GM18499 (cell line): ENCODE data around the gene LSM14A.
"Not testable (repeated sequence)": the region's sequence is repeated elsewhere in the genome, so short reads cannot be mapped to it uniquely, and the experiment has no call there.

Experiments
- ATAC-seq: cut with Tn5 transposase; IDR thresholded peaks from one replicate; pipeline ENCODE4 v1.9.1; 2021; ENCODE audit warnings: moderate number of reproducible peaks; ENCODE audit not compliant: insufficient read depth, unreplicated experiment

The LSM14A gene

DNA sequence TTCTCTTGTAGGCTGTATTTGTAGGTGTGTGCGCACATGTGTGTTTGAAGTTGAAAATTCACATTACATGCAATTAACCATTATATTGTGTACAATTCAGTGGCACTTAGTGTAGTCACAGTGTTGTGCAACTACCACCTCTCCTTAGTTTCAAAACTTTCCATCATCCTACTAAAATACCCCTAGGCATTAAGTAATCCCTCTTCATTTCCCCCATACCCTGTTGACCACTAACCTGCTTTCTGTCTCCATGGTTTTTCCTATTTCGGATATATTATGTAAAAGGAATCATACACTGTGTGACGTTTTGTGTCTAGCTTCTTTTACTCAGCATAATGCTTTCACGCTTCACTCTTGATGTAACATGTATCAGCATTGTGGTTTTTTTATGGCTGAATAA is 16.1 kb downstream of the LSM14A start:
- no peak for ATAC-seq

DNA sequence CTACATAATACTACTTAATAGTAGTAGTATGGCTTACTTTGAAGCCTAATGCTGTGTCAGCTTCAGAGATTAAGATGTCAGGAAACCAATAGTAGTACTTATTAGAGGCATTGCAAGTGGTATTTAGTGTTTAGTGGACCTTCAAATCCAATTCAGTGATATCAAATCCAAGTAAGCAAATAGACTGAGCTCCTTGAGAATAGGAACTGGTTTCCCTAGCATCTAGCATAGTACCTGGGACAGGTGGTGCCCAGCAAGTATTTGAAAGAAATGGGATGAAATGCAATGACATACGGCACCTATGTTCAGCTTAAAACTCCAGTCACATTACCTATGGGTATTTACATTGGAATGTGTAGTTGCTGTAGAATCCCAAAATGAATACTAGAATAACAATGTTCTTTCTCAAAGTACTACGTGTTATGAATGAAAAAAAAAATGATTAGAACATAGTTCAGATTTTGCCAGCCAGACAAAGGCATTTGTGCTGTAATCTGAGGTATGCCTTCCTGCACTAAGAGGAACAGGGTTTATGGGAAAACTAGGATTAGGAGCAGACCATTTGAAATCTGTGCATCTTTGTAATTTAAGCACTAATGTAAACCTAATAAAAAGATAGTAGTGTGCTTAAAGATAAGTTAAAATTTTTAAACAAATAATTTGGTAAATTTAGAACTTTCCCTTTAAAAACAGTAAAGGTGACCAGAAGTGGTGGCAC is 17.1 kb downstream of the LSM14A start:
- no peak for ATAC-seq

DNA sequence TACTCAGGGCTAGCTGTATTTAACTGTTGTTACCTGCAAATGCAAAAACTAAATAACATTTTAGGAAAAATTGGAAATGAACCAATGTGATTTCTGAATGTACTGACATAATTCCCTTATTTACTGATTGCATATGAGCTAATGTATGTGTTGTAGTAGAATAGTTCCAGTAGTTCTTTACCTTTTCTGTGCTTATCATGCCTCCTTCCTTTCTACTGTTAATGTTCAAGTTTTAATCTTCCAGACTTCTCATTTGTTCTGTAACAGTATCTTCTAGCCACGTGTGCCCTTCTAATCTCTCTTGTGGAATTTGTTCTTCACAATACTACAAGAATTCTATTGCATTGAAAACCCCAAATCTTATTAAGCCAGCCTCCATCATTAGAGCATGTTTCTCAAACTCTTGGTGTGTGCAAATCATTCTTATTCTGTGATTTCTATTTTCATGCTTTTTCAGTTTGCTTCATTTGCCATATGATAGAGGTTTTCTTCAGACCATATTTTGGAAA is 17.7 kb downstream of the LSM14A start:
- ATAC-seq: no peak

DNA sequence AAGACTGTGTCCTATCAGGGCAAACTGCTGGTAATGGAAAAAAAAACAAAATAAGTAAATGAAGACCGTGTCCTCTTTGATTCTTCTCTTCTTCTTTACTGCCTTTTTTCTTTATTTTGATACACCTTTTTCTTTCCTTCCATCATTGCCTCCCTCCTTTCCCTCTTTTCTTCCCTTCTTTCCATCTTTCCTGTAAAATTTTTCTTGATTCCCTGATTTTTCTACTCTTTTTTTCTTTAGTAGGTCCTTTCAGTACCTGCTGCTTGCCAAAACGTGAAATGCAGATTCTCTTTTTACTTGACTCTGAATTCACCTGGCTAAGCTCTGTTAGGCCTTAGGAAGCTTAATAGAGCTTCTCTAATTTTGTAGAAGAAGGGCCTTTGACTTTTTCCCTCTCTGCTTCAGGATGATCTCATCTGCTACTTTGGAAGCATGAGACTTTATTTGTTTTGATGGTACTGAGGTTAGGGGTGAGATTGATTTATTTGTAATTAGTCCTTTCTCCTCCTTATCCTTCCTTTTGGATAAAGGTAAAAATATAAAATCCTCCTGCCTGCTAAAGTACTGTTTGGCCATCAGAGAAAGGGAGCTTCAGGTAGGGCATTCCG is 19.2 kb downstream of the LSM14A start:
- no peak for ATAC-seq

DNA sequence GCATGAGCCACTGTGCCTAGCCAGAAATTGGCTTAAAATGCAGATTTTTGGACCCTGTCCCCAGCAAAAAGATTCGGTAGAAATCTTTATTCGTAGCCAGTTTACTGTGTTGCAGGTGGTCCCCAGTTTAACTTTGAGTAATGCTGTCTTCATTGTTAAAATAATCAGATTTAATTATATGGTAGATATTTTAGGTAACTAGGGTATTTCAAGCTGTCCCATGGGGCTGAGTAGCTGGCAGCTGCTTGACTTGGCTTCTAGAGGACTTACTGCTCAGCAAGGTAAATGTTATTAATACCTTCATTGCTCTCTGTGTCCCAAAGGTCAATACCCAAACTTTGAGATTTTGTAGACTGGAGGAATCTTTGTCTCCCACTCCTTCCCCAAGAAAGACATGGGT is 21.1 kb downstream of the LSM14A start:
- ATAC-seq: no peak

DNA sequence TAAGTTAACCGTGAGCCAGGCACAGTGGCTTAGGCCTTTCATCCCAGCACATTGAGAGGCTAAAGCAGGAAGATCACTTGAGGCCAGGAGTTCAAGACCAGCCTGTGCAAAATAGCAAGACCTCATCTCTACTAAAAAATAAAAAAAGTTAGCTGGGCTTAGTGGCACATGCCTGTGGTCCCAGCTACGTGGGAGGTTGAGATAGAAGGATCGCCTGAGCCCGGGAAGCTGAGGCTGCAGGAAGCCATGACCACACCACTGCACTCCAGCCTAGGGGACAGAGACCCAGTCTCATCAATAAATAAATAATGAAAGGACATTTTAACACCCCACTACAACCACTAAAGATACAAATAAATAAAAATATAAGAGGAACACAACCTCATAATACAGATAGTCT is 21.6 kb downstream of the LSM14A start:
- ATAC-seq: no peak

DNA sequence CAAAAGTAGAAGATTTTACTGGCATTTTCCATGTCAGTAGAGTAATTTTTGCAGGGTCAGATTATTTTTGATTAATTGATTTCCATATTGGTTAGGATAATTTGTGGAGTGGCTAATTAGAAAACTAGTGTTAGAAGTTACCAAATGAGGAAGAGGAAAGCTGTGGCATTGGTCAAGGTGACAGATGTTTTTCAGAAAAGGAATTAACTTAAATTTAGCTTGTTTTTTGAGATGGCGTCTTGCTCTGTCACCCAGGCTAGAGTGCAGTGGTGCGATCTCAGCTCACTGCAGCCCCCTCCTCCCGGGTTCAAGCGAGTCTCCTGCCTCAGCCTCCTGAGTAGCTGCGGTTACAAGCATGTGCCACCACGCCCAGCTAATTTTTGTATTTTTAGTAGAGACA is 28.8 kb downstream of the LSM14A start:
- ATAC-seq: no peak

DNA sequence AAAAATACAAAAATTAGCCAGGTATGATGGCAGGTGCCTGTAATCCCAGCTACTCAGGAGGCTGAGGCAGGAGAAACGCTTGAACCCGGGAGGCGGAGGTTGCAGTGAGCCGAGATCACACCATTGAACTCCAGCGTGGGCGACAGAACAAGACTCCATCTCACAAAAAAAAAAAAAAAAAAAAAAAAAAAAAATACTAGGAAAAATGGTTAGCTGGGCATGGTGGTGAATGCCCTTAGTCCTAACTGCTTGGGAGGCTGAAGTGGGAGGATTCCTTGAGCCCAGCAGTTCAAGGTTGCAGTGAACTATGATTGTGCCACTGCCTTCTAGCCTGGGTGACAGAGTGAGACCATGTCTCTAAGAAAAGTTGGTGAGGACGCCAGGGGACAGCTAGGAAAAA is 33.0 kb downstream of the LSM14A start:
- not testable (repeated sequence) for ATAC-seq

DNA sequence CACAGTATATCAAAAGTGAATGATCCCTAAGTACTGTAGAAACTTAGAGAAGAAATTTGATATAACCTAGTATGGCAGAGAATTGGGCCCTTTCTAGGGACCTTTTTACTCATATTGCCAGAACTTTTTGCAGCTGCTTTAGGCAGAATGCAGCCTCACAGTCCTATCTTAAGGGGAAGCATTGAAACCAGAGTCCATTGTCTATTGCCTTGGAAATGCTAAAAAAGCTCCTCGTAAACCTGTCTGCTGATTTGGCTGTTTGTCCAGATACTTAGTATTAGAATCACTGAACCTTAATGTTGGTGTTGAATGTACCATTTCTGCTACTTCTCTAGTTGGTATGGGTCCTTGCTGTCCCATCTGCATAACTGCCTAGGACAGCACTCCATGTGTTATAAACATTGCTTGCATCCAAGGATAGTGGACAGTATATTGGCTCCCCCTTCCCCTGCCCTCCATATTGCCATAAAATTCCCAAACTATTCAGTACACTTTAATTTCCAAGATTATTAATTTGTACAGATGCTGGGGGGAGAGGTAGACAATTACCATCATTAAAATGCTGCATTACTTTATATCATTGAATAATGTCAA is 36.1 kb downstream of the LSM14A start:
- ATAC-seq: no peak

DNA sequence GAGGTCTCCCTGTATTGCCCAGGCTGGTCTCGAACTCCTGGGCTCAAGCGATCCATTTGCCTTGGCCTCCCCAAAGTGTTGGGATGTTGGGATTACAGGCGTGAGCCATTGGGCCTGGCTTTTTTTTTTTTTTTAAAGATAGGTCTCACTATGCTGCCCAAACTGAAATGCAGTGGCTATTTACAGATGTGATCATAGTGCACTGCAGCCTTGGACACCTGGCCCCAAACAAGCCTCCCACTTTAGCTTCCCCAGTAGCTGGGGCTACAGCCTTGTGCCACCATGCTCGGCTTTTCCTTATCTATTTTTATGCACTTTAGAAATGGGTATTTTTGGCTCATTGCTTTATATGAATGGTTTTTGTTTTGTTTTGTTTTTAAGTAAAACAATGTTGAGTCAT is 37.4 kb downstream of the LSM14A start:
- ATAC-seq: no peak

DNA sequence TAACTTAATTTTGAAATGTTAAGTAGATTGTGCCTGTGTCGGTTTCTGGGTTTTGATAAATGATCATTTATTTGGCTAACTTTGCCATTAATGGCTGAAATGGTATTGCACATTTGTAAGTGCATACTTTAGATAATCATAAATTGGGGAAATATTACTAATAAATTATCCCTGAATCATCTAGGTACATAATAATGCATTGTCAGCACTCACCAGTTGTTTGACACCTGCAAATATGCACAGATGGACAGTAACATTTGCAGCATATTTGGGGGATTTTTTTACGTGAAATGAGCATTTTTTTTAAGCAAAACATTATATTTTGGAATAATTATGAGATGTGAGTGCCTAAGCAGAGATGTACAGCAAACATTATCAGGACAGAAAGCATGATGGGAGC is 41.0 kb downstream of the LSM14A start:
- ATAC-seq: no peak

DNA sequence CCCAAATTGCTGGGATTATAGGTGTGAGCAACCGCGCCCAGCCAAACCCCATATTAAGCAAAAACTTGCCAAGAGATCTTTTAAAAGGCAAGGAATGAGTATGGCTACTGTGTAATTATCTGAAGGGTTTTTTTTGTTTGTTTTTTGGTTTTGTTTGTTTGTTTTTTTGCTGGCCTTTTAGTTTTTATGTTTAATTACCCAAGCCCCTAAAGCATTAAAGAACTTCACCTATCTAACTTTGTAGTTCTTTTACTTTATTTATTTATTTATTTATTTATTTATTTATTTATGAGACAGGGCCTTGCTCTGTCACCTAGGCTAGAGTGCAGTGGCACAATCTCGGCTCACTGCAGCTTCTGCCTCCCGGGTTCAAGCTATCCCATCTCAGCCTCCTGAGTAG is 41.7 kb downstream of the LSM14A start:
- no peak for ATAC-seq

DNA sequence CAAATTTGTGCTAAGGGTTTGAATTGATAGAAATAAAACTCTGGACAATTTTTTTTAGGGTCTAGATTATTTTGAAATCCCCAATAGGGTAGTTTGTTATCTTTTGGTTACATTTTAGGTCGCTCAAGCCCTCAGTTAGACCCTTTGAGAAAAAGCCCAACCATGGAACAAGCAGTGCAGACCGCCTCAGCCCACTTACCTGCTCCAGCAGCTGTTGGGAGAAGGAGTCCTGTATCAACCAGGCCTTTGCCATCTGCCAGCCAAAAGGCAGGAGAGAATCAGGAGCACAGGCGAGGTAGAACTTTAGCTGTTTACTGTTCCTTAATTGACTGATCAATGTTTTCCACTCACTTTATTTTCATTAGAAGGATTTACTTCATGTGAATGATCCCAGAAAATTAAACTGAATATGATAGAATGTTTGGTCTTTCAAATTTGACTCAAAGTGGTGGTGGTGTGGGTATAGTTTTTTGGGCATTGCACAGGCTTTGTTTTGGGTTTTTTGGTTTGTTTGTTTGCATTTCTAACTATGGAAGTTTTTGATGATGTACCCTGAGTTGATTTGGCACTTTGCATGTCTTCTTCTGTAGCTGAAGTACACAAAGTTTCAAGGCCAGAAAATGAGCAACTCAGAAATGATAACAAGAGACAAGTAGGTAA is 42.8 kb downstream of the LSM14A start:
- no peak for ATAC-seq

DNA sequence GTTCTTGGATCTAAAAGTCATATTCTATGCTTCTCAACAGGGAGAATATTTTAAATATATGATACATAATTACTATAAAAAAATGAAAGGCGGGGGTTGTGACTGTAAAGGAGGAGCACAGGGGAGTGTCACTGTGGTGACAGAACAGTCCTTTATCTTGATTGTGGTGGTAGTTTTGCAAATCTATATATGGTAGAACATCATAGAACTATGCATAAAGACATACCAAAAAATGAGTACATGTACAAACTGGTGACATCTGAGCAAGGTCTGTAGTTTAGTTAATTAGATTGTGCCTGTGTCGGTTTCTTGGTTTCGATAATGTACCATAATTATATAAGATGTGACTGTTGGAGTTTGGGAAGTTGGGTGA is 43.3 kb downstream of the LSM14A start:
- no peak for ATAC-seq

DNA sequence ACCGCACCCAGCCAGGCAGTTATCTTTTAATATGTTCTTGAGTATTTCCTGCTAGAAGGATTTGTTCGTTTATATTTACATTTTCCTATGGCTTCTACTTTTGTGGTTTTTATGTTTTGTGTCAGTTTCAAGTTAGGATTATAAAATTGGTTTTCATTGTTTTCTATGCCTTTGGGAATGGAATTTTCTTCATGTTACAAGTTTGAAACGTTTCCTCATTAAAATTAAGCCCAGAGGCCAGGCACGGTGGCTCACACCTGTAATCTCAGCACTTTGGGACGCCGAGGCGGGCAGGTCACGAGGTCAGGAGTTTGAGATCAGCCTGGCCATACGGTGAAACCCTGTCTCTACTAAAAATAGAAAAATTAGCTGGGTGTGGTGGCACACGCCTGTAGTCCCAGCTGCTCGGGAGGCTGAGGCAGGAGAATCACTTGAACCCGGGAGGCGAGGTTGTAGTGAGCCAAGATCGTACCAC is 44.5 kb downstream of the LSM14A start:
- ATAC-seq: not testable (repeated sequence)

DNA sequence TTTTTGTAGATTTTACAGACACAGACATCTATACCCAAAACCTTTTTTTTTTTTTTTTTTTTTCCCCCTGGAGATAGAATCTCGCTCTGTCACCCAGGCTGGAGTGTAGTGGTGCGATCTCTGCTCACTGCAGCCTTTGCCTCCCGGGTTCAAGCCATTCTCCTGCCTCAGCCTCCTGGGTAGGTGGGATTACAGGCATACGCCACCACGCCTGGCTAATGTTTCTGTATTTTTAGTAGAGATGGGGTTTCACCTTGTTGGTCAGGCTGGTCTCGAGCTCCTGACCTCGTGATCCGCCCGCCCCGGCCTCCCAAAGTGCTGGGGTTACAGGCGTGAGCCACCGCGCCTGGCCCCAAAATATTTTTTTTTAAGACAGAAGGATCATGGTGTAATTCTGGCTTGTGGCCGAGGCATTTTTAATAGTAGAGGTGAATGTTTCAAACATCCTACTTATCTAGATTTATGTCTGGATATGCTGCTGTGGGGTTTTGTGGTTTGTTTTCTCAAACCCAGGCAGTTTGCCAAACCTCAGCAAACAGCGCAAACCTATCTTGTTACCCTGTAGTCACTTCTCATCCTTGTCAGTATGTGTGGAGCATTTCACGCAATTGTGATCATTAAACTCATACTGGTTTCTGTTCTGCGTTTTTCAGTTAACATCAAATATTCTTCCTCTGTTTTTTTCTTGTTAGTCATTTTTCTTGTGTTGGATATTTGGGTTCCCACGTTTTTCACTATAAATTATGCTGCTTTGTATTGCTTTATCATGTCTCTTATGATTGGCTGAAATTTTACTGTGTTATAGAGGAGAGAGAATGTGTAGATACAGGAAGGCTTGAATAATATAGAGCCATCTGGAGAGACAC is 45.9 kb downstream of the LSM14A start:
- ATAC-seq: no peak

DNA sequence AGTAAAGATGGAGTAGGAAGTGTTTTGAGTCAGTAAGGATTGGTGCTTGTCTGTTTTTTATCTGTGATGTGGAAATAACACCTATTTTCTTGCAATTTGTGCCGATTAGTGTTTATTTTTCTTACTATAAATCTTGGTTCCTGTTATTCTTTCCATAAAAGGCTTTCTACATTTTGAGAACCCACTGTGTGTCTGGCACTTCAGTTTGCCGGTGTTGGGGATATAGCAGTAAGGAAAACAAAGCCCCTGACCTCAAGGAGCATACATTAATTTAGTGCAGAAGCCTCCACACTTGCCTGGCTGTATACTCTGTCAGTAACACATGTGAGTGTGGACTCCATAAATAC is 46.5 kb downstream of the LSM14A start:
- no peak for ATAC-seq

DNA sequence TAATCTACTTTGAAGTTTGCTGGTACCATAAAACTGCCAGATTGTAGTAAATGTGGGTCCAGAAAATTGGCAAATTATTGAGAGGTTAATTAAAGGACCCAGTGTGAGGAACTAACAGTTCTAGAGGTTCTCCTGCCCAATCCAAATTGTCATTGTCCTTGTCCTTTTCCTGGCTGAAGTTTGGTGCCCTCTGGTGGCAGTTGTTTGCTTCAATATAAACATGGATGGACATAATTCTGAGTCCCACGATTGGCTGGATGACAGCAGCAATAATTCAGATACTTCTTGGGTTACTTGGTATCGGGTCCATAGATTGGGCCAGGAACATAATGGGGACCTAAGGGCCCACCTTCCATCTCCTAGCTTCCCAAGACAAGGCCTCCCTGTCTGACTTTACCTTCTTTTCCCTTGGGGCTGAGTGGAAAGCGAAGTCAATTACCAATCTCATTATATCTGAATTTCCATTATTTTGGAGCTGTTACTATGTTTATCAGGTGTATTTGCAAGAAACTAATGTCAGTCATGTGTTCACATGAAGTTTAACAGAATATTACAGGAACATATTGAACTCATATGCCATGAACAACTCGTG is 48.3 kb downstream of the LSM14A start:
- no peak for ATAC-seq

DNA sequence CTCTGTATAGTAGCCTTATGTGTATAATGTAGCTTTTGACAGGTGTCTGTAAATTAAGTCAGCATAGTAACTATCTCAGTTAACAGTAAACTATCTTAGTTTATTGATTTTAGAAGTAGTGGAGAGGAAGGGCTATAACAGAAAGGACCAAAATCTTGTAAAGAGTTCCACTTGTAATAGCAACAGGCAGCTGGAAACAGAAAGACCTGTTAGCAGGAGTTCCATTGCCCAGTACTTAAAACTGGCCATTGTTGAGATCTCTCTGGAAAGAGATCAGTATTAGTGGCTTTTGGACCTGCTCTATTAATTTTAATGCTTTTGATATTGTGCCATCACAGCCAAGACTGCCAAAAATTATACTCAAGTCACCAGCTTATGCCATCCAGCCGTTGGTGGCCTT is 50.1 kb downstream of the LSM14A start:
- no peak for ATAC-seq
